GM18858 (cell line): ENCODE data around the gene SLC7A7.
A peak's percentile ranks its signal among the peaks of the same experiment; 100 is the strongest.
"Not testable (repeated sequence)": the region's sequence is repeated elsewhere in the genome, so short reads cannot be mapped to it uniquely, and the experiment has no call there.

Experiments used
- ATAC-seq: cut with Tn5 transposase; IDR thresholded peaks from one replicate; pipeline ENCODE4 v1.9.1; 2021; ENCODE audit not compliant: unreplicated experiment

SLC7A7 gene

GRCh38 chr14:22844221-22845102, 29.2 kb upstream of the SLC7A7 start:
- ATAC-seq: no peak

GRCh38 chr14:22843123-22843925, 28.1 kb upstream of the SLC7A7 start:
- no peak for ATAC-seq

GRCh38 chr14:22842211-22843122, 27.2 kb upstream of the SLC7A7 start:
- ATAC-seq: no peak

GRCh38 chr14:22841769-22842168, 26.5 kb upstream of the SLC7A7 start:
- no peak for ATAC-seq

DNA sequence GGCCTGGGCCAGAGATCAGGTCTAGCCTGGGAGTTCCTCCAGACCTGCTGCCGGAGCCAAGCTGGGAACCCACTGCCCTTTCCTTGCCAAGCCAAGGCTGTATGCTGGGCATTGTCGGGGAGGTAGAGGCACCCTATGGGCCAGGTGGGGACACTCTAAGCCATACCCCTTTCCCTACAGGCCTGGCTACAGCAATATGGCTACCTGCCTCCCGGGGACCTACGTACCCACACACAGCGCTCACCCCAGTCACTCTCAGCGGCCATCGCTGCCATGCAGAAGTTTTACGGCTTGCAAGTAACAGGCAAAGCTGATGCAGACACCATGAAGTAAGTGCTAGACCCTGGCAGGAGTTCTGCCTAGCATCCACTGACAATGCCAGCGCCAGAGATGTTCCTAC, 26.1 kb upstream of the SLC7A7 start:
- ATAC-seq: no peak

- no peak for ATAC-seq
Observed at GRCh38 chr14:22839159-22839779, 24.0 kb upstream of the SLC7A7 start.

GRCh38 chr14:22838631-22839041, 23.4 kb upstream of the SLC7A7 start:
- ATAC-seq: no peak

- no peak for ATAC-seq
Observed at GRCh38 chr14:22837750-22838538, 22.7 kb upstream of the SLC7A7 start.

DNA sequence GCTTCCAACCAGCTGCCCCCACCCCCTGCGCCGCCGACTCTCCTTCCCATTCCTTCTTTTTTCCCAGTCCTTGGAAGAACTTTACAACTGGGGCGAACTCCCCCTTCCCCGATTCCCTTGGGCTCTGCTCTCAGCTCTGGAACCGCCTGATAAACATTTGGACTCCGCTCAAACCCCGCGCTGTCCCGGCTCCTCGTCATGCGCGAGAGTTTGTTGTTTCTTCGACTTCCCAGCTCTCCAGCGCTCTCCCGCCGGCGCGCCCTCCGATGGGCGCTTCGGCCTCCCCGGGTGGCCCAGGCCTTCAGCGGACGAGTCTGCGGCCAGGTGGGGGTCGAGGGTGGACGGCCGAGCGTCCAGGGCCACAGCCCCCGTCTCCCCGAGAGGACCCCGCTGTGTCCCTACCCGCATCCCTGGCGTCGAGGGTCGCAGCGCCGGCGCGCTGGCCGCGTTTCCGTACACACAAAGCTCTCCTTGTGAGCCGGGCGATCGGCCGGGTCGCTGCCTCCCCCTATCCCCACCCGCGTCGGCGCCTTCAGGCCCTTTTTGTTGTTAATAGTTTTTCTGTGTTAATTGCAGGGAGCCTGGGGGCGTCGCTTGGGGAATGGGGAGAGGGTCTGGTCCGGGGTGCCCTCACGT, 22.0 kb upstream of the SLC7A7 start:
- ATAC-seq: no peak

DNA sequence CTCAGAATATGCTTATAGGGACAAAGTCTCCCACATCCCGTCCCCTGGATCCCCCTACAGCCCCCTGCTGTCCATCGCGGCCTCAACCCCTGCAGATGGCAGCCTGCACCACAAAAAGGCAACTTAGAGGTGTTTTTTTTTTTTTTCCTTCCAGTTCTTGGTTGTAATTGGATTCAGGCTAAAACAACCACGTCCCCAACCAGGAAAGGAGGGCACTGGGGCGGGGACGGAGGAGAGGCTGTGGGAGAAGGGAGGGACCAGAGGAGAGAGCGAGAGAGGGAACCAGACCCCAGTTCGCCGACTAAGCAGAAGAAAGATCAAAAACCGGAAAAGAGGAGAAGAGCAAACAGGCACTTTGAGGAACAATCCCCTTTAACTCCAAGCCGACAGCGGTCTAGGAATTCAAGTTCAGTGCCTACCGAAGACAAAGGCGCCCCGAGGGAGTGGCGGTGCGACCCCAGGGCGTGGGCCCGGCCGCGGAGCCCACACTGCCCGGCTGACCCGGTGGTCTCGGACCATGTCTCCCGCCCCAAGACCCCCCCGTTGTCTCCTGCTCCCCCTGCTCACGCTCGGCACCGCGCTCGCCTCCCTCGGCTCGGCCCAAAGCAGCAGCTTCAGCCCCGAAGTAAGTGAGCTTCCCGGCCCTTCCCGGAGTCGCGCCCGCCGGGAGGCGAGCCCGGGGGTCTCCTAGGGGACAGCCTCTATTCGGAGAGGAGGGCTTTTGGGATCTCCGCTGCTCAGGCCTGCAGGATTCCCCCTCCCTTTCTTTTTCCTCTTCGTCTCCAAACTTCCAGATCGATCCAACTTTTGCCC, 21.3 kb upstream of the SLC7A7 start, which contains the start of gene MMP14:
Gene MMP14, plus strand, starts transcription at position 285 of the 813 bp plus-strand sequence. Its CDS starts 233 bp downstream, at position 518.
- ATAC-seq: no peak

GRCh38 chr14:22835505-22835904, 20.3 kb upstream of the SLC7A7 start:
- ATAC-seq: no peak

GRCh38 chr14:22830443-22831010, 15.3 kb upstream of the SLC7A7 start:
- ATAC-seq: no peak

- ATAC-seq: peak; percentile 59
Observed at GRCh38 chr14:22829661-22830442, 14.6 kb upstream of the SLC7A7 start, which contains the start of gene MRPL52. MRPL52 (plus strand) TSS chr14:22829887; CDS start chr14:22829913, 26 bp downstream.

DNA sequence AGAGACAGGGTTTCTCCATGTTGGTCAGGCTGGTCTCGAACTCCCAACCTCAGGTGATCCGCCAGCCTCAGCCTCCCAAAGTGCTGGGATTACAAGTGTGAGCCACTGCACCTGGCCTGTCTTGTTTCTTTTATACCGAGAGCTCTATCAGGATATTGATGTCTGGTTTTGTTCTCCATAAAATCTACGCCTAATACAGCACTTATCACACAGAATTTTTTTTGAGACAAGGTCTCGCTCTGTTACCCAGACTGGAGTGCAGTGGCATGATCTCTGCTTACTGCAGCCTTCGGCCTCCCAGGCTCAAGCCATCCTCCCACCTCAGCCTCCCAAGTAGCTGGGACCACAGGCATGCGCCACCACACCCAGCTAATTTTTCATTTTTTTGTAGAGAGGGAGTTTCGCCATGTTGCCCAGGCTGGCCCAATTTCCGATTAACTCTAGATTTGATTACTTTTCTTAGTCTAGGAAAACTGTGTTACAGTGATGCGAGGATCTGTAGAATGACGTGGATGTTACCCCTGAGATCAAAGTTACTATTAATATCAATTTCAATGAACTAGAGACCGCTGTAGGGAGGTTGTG, 13.9 kb upstream of the SLC7A7 start:
- not testable (repeated sequence) for ATAC-seq

- no peak for ATAC-seq
Observed at GRCh38 chr14:22824711-22825359, 9.6 kb upstream of the SLC7A7 start.

DNA sequence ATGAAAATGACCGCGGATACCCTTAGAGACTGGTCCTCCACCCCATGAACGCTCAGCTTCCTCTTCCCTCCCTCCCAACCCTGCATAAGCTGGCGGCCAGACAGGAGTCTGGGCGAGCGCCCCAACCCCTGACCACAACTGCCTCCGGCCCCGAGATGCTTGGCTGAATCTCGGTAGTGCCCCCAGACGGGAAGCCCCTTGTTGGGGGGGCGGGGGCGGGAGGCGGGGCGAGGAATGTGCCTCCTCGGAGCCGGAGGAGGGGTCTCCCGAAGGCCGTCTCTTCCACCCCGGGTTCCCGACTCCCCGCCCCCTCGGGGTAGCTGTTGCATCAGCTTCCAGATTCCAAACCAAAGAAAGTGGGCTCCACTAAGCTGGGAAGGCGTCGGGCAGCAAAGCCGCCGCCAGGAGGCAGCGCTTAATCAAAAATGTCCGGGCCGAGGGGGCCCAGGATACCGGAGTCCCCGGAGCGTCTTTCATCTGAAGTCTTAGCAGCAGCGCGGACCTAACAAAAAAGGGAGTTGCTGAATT, 7.4 kb upstream of the SLC7A7 start:
- ATAC-seq: peak; percentile 33
